HepG2 (cell line): ENCODE measurements around the gene ARL5C. TPM values are rescaled to one million over a fixed set of nuclear protein-coding genes. Genes with fewer than 3 reads are reported as not detected.

Experiments
- ATAC-seq: fragments of 200-7000 bp; cut with Tn5 transposase; 3 replicates; pipeline ENCODE4 v1.9.1; 2020; ENCODE audit warnings: mild to moderate bottlenecking, moderate library complexity
- BruUV-seq: library from RNA; stranded (reverse); fragments of 400-500 nt; replicated peaks from 2 replicates; lab custom pipeline; 2021; lab: Mats Ljungman, UMichigan
- CTCF ChIA-PET: fragments of 300-600 bp; formaldehyde crosslinking; extraction: SDS; loops from one replicate; lab custom pipeline; 2021; ENCODE audit warnings: low total read pairs, inconsistent platforms, low intra/inter-chr PET ratio; lab: Yijun Ruan, JAX
- POLR2A ChIA-PET: fragments of 350-600 bp; sonication (Branson Sonifier 250); formaldehyde crosslinking; loops from one replicate; lab custom pipeline; 2020; ENCODE audit warnings: antibody characterized with exemption, inconsistent platforms; lab: Yijun Ruan, JAX
- DNase-seq: peaks from one replicate; pipeline ENCODE4 v3.0.0-alpha.2; 2015; ENCODE audit warnings: low spot score
- FAIRE-seq: peaks from 3 replicates; lab custom pipeline; 2011; peaks lifted over from hg19 to GRCh38; lab: Jason Lieb, UNC
- H2AFZ ChIP-seq: one replicate; pipeline ENCODE4 v1.6.1; 2011; ENCODE audit warnings: low read length, inconsistent platforms
- H3K27ac ChIP-seq: fragments of 300-600 bp; 3 replicates; pipeline ENCODE4 v1.8.0; 2011; ENCODE audit warnings: mixed run types, mild to moderate bottlenecking, mixed read lengths, low read length, inconsistent platforms; ENCODE audit not compliant: insufficient read depth; ENCODE audit errors: extremely low read length
- H3K27me3 ChIP-seq, 2 experiments: fragments of 200-600 bp in 1 of 2; 2 replicates in 1 of 2; 3 replicates in 1 of 2; pipeline versions ENCODE4 v1.6.0 to v1.8.0; 2011; ENCODE audit warnings: low read length in 2 of 2, mild to moderate bottlenecking in 2 of 2, moderate library complexity in 2 of 2, inconsistent platforms in 1 of 2; ENCODE audit not compliant: insufficient read depth in 2 of 2, control insufficient read depth in 1 of 2
- H3K36me3 ChIP-seq, 2 experiments: fragments of 200-600 bp in 1 of 2; replicated peaks in 1 of 2; 2 replicates in 1 of 2; 3 replicates in 1 of 2; pipeline versions ENCODE4 v1.5.1 to v1.8.0; 2011; ENCODE audit warnings: low read length in 2 of 2, inconsistent platforms in 1 of 2; ENCODE audit not compliant: insufficient read depth in 2 of 2, control insufficient read depth in 1 of 2
- H3K4me1 ChIP-seq: 2 replicates; pipeline ENCODE4 v1.5.1; 2012; ENCODE audit warnings: low read length, inconsistent platforms; ENCODE audit not compliant: insufficient read depth
- H3K4me2 ChIP-seq: 2 replicates; pipeline ENCODE4 v1.6.0; 2011; ENCODE audit warnings: low read depth, low read length, inconsistent platforms
- H3K4me3 ChIP-seq, 3 experiments: fragments of 200-600 bp in 1 of 3; sonication (generic), shearing (Covaris generic) in 1 of 3; replicated peaks in 1 of 3; 2 replicates each; pipeline ENCODE4 v1.5.1; 2011 to 2016; ENCODE audit warnings: low read length in 3 of 3, inconsistent platforms in 2 of 3, low read depth in 2 of 3, mild to moderate bottlenecking in 2 of 3, control low read depth in 1 of 3, mixed read lengths in 1 of 3; ENCODE audit not compliant: insufficient read depth in 1 of 3
- H3K79me2 ChIP-seq: one replicate; pipeline ENCODE4 v1.6.1; 2011; ENCODE audit warnings: low read length, inconsistent platforms; ENCODE audit not compliant: insufficient read depth
- H3K9ac ChIP-seq: 2 replicates; pipeline ENCODE4 v1.6.0; 2011; ENCODE audit warnings: mild to moderate bottlenecking, low read depth, low read length, inconsistent platforms; ENCODE audit not compliant: insufficient read depth
- H3K9me3 ChIP-seq: 2 replicates; pipeline ENCODE4 v1.5.1; 2012; ENCODE audit warnings: mild to moderate bottlenecking, low read length
- H4K20me1 ChIP-seq: 2 replicates; pipeline ENCODE4 v1.6.0; 2011; ENCODE audit warnings: inconsistent platforms, mild to moderate bottlenecking, low read length, moderate library complexity; ENCODE audit not compliant: insufficient read depth
- CEBPB ChIP-seq: IDR thresholded peaks from 2 replicates; pipeline ENCODE4 v1.6.1; 2011; ENCODE audit warnings: low read depth, low read length, improper control_type of control experiment, borderline replicate concordance
- HMG20A ChIP-seq: IDR thresholded peaks from 2 replicates; pipeline ENCODE4 v1.6.1; 2016; ENCODE audit warnings: borderline replicate concordance
- HNRNPH1 ChIP-seq: fragments of 200-400 bp; formaldehyde crosslinking; optimal IDR thresholded peaks from 2 replicates; pipeline ENCODE3; 2017; ENCODE audit warnings: mild to moderate bottlenecking, low read depth, low read length
- HNRNPK ChIP-seq: fragments of 200-400 bp; formaldehyde crosslinking; IDR thresholded peaks from 2 replicates; pipeline ENCODE4 v1.6.1; 2018; ENCODE audit warnings: low read length, low read depth, moderate library complexity, mild to moderate bottlenecking; ENCODE audit not compliant: poor library complexity, severe bottlenecking
- MIER3 ChIP-seq: IDR thresholded peaks from 2 replicates; pipeline ENCODE4 v1.6.1; 2016; ENCODE audit warnings: missing compliant biosample characterization, borderline replicate concordance
- NFYB ChIP-seq: sonication (generic); formaldehyde crosslinking; IDR thresholded peaks from 2 replicates; pipeline ENCODE4 v1.4.0; 2020; ENCODE audit warnings: missing genetic modification reagents
- ZNF143 ChIP-seq: sonication (generic); formaldehyde crosslinking; IDR thresholded peaks from 2 replicates; pipeline ENCODE4 v1.4.0; 2020; ENCODE audit warnings: missing genetic modification reagents
- ZNF7 ChIP-seq: IDR thresholded peaks from 2 replicates; pipeline ENCODE4 v1.6.1; 2016; ENCODE audit warnings: missing biosample characterization, missing genetic modification reagents
- WGBS: methylation state at CpG from one replicate; pipeline ENCODE4 v1.1.6; 2017; ENCODE audit warnings: low lambda C conversion rate; 5-methylcytosine and 5-hydroxymethylcytosine counted together
- in situ Hi-C: cut with HindIII; loops from 2 replicates; pipeline ENCODE4 v1.10.0; 2017; ENCODE audit warnings: low pct_unique_long_range_greater_than_20kb; ENCODE audit not compliant: extremely low pct_ligation_motif_present
- intact Hi-C: fragments of 100-400 bp; cut with micrococcal nuclease; formaldehyde crosslinking; loops from one replicate; pipeline ENCODE4 v1.10.0; 2022; ENCODE audit not compliant: unreplicated experiment
- polyA plus RNA-seq, 8 experiments: library from polyadenylated mRNA; depleted of rRNA in 3 of 8; stranded (reverse) in 7 of 8; unstranded in 1 of 8; fragments of >200 nt; fragmentation: Illumina TruSeq in 4 of 8; extraction: Trizol in 4 of 8; gene quantifications; 2 replicates each; pipeline versions ENCODE4 v1.2.1 to v1.2.3, GENCODE V29; 2011 to 2016; ENCODE audit warnings: low read depth in 4 of 8, missing spikeins in 1 of 8, mixed read lengths in 1 of 8; ENCODE audit not compliant: insufficient read depth in 1 of 8
- total RNA-seq, 5 experiments: library from RNA; depleted of rRNA; stranded (reverse); fragments of >200 nt; fragmentation: Illumina TruSeq; extraction: Trizol; gene quantifications; 2 replicates each; pipeline ENCODE4 v1.2.3, GENCODE V29; 2016; ENCODE audit warnings: low read depth in 1 of 5
- TF ChIP-seq, protein P1 (sequence below): sonication (generic); formaldehyde crosslinking; IDR thresholded peaks from 2 replicates; pipeline ENCODE4 v1.9.0; 2021; ENCODE audit warnings: mild to moderate bottlenecking, missing genetic modification reagents

Gene ARL5C
- total and polyA plus RNA-seq, 2 of the 13 experiments (the other 11 are each of a cell fraction or from before 2014, with no cell fraction given) = not detected

DNA sequence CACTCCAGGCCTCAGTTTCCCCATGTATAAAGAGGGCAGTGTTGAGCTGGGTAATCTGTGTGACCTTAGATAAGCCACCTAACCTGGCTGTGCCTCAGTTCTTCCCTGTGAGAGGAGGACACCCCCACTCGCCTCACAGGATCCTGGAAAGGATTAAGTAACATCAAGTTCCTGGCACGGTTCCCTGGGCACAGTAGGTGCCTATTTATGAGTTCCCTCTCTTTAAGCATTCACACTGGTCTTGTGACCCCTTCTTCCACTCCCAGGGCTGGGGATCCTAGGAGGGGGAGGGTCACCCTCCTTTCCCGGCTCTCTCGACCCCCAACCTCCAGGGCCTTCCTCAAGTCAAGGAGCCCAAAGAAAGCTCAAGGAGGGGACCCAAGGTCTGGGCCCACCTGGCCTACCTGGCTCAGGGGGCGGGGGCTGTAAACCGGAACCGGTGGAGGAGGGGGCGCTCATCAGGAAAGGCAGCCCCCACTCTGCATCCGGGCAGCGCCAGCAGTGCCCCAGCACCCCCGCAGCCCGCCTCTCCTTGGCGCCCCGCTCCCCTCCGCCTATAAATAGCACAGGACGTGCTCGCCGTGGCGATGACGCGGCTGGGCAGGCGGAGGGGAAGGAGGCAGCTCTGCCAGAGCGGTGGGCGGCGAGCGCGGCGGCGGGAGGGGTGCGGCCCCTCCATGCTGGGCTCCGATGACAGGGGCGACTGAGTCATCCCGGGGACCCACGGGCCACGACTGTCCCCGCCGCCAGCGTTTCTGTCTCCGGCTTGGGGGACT, 43.5 kb upstream of the ARL5C start:
- peaks cover 13 to 58% of the 10 kb centered on the region in 2 experiments; a peak in 4 of 5 replicates for H3K27me3 ChIP-seq
- H3K79me2 ChIP-seq = no peaks in the 10 kb centered on the region
- WGBS = 25% methylated on average over 13 of the region's 39 CpGs
- H3K4me2 ChIP-seq = no peak overlapping the region
- FAIRE-seq = no peak
- POLR2A ChIA-PET = interaction anchor here (3.0 kb wide), 1 partner anchor 10 kb away, joined by 22 read pairs; the partner anchor contains the start of gene RPL19
- in situ Hi-C loops (no loop called here), intact Hi-C loops (no loop called here)
- no peak for ATAC-seq
- DNase-seq = no peak
- TF ChIP-seq ZNF7 (CRISPR knock-in tag) (no peak), MIER3 (no peak), CEBPB (no peak), NFYB (CRISPR knock-in tag) (no peak), HMG20A (no peak), ZNF143 (CRISPR knock-in tag) (no peak), HNRNPK (peak; percentile 17), HNRNPH1 (no peak)
- TF ChIP-seq, protein P1, sequence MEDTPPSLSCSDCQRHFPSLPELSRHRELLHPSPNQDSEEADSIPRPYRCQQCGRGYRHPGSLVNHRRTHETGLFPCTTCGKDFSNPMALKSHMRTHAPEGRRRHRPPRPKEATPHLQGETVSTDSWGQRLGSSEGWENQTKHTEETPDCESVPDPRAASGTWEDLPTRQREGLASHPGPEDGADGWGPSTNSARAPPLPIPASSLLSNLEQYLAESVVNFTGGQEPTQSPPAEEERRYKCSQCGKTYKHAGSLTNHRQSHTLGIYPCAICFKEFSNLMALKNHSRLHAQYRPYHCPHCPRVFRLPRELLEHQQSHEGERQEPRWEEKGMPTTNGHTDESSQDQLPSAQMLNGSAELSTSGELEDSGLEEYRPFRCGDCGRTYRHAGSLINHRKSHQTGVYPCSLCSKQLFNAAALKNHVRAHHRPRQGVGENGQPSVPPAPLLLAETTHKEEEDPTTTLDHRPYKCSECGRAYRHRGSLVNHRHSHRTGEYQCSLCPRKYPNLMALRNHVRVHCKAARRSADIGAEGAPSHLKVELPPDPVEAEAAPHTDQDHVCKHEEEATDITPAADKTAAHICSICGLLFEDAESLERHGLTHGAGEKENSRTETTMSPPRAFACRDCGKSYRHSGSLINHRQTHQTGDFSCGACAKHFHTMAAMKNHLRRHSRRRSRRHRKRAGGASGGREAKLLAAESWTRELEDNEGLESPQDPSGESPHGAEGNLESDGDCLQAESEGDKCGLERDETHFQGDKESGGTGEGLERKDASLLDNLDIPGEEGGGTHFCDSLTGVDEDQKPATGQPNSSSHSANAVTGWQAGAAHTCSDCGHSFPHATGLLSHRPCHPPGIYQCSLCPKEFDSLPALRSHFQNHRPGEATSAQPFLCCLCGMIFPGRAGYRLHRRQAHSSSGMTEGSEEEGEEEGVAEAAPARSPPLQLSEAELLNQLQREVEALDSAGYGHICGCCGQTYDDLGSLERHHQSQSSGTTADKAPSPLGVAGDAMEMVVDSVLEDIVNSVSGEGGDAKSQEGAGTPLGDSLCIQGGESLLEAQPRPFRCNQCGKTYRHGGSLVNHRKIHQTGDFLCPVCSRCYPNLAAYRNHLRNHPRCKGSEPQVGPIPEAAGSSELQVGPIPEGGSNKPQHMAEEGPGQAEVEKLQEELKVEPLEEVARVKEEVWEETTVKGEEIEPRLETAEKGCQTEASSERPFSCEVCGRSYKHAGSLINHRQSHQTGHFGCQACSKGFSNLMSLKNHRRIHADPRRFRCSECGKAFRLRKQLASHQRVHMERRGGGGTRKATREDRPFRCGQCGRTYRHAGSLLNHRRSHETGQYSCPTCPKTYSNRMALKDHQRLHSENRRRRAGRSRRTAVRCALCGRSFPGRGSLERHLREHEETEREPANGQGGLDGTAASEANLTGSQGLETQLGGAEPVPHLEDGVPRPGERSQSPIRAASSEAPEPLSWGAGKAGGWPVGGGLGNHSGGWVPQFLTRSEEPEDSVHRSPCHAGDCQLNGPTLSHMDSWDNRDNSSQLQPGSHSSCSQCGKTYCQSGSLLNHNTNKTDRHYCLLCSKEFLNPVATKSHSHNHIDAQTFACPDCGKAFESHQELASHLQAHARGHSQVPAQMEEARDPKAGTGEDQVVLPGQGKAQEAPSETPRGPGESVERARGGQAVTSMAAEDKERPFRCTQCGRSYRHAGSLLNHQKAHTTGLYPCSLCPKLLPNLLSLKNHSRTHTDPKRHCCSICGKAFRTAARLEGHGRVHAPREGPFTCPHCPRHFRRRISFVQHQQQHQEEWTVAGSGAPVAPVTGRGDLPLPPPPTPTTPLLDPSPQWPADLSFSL (CRISPR knock-in tag) = no peak
- no peak overlapping the region for H2AFZ ChIP-seq
- CTCF ChIA-PET = interaction anchor here (4.3 kb wide), 1 partner anchor 35 kb away, joined by 35 read pairs; no protein-coding TSS in a partner anchor
- no peak overlapping the region for H3K4me3 ChIP-seq
- no TSS peak for BruUV-seq
- no peak overlapping the region for H3K9ac ChIP-seq
- no peaks in the 10 kb centered on the region; the same call in 1 of the 2 replicates for H4K20me1 ChIP-seq
- no peak overlapping the region for H3K27ac ChIP-seq
- H3K4me1 ChIP-seq = no peaks in the 10 kb centered on the region
- peaks cover 4 to 7% of the 10 kb centered on the region in 2 experiments; a peak in 4 of 5 replicates for H3K36me3 ChIP-seq
- H3K9me3 ChIP-seq = no peaks in the 10 kb centered on the region
